Measurements from ENCODE around the gene CYP2A6. TPM values are rescaled to one million over a fixed set of nuclear protein-coding genes. Genes with fewer than 3 reads are reported as not detected.
A peak's percentile ranks its signal among the peaks of the same experiment; 100 is the strongest.
"Not testable (repeated sequence)": the region's sequence is repeated elsewhere in the genome, so short reads cannot be mapped to it uniquely, and the experiment has no call there.

CYP2A6 gene
- total RNA-seq, 2 experiments from 2014 or later: not detected

- Mint-ChIP-seq H3K27ac (no peak overlapping the region), H3K4me1 (ENCODE audit: low read depth) (no peaks in the 10 kb centered on the region)
- no peak for DNase-seq
Observed at GRCh38 chr19:40858109-40858508, 7.9 kb upstream of the CYP2A6 start.

GRCh38 chr19:40852467-40853152 lies 2.4 kb upstream of the CYP2A6 start:
- DNase-seq; H3K36me3 Mint-ChIP-seq (ENCODE audit: low read depth); ATAC-seq (ENCODE audit: poor library complexity); POLR2A ChIA-PET; H3K36me3 ChIP-seq (ENCODE audit: insufficient read depth, low read length); intact Hi-C loops (cut with DNase I, micrococcal nuclease); H3K4me3 Mint-ChIP-seq; H3K9me3 ChIP-seq (ENCODE audit: control insufficient read depth in 1 of 2, insufficient read depth in 1 of 2, low read length in 2 of 2); H3K9me3 Mint-ChIP-seq; H3K27ac Mint-ChIP-seq; H3K27ac ChIP-seq (ENCODE audit: low read depth in 1 of 2, low read length in 2 of 2); H3K4me3 ChIP-seq (ENCODE audit: low read length); CTCF ChIA-PET: not testable (repeated sequence)
- Histone ChIP-seq H3K4me1 (ENCODE audit: insufficient read depth, low read length) (peaks cover 15% of the 10 kb centered on the region), H3K27me3 (ENCODE audit: control insufficient read depth in 1 of 2, insufficient read depth in 2 of 2, low read length in 2 of 2) (peaks cover 0 to 12% of the 10 kb centered on the region in 2 experiments)
- Mint-ChIP-seq H3K27me3 (peaks cover 33% of the 10 kb centered on the region), H3K4me1 (ENCODE audit: low read depth) (peaks cover 18% of the 10 kb centered on the region)

More at GRCh38 chr19:40858109-40858508, 7.9 kb upstream of the CYP2A6 start:
- CTCF ChIA-PET: no interaction called here
- POLR2A ChIA-PET: no interaction called here
- Histone ChIP-seq H3K4me3 (ENCODE audit: low read length) (no peak overlapping the region), H3K27ac (ENCODE audit: low read depth in 1 of 2, low read length in 2 of 2) (no peak overlapping the region), H3K27me3 (ENCODE audit: control insufficient read depth in 1 of 2, insufficient read depth in 2 of 2, low read length in 2 of 2) (no peaks in the 10 kb centered on the region), H3K9me3 (ENCODE audit: control insufficient read depth in 1 of 2, insufficient read depth in 1 of 2, low read length in 2 of 2) (no peaks in the 10 kb centered on the region), H3K4me1 (ENCODE audit: insufficient read depth, low read length) (no peaks in the 10 kb centered on the region), H3K36me3 (ENCODE audit: insufficient read depth, low read length) (no peaks in the 10 kb centered on the region)
- Mint-ChIP-seq H3K4me3 (no peak overlapping the region), H3K9me3 (no peaks in the 10 kb centered on the region), H3K27me3 (peaks cover 9% of the 10 kb centered on the region), H3K36me3 (ENCODE audit: low read depth) (no peaks in the 10 kb centered on the region)
- intact Hi-C loops (cut with DNase I, micrococcal nuclease): no loop called here
- ATAC-seq (ENCODE audit: poor library complexity): no peak
- no peak for TF ChIP-seq CTCF (IDR thresholded peaks at IDR 0.05)

- H3K9me3 Mint-ChIP-seq; ATAC-seq (ENCODE audit: poor library complexity); CTCF ChIA-PET; DNase-seq; H3K27ac ChIP-seq (ENCODE audit: low read depth in 1 of 2, low read length in 2 of 2); H3K36me3 ChIP-seq (ENCODE audit: insufficient read depth, low read length); intact Hi-C loops (cut with DNase I, micrococcal nuclease); H3K9me3 ChIP-seq (ENCODE audit: control insufficient read depth in 1 of 2, insufficient read depth in 1 of 2, low read length in 2 of 2); H3K36me3 Mint-ChIP-seq (ENCODE audit: low read depth); H3K27ac Mint-ChIP-seq; POLR2A ChIA-PET; H3K4me3 ChIP-seq (ENCODE audit: low read length); H3K4me3 Mint-ChIP-seq: not testable (repeated sequence)
- Histone ChIP-seq H3K27me3 (ENCODE audit: control insufficient read depth in 1 of 2, insufficient read depth in 2 of 2, low read length in 2 of 2) (peaks cover 0 to 12% of the 10 kb centered on the region in 2 experiments), H3K4me1 (ENCODE audit: insufficient read depth, low read length) (peaks cover 37% of the 10 kb centered on the region)
- H3K4me1 Mint-ChIP-seq (ENCODE audit: low read depth): peaks cover 50% of the 10 kb centered on the region
- peaks cover 46% of the 10 kb centered on the region for H3K27me3 Mint-ChIP-seq
Observed at GRCh38 chr19:40846722-40847121, 3.5 kb downstream of the CYP2A6 start.

GRCh38 chr19:40843653-40844052 lies 6.6 kb downstream of the CYP2A6 start:
- ChIA-PET CTCF (interaction anchor here (0.6 kb wide), 1 partner anchor 48 kb away, joined by 3 read pairs; no protein-coding TSS in a partner anchor), POLR2A (interaction anchor here (0.7 to 1.5 kb wide), 3 partner anchors 32 to 181 kb away, joined by 5 read pairs; no protein-coding TSS in a partner anchor)
- intact Hi-C loops (cut with DNase I, micrococcal nuclease): loop anchor here in 1 of 2 experiments (5.0 kb wide), 1 partner anchor 34 kb away; no protein-coding TSS in a partner anchor
- not testable (repeated sequence) for H3K27me3 ChIP-seq (ENCODE audit: control insufficient read depth in 1 of 2, insufficient read depth in 2 of 2, low read length in 2 of 2); H3K9me3 ChIP-seq (ENCODE audit: control insufficient read depth in 1 of 2, insufficient read depth in 1 of 2, low read length in 2 of 2); H3K36me3 ChIP-seq (ENCODE audit: insufficient read depth, low read length); H3K9me3 Mint-ChIP-seq; H3K36me3 Mint-ChIP-seq (ENCODE audit: low read depth)
- Histone ChIP-seq H3K4me1 (ENCODE audit: insufficient read depth, low read length) (peaks cover 28% of the 10 kb centered on the region), H3K27ac (ENCODE audit: low read depth in 1 of 2, low read length in 2 of 2) (peak overlapping the region in 1 of 2 donors; percentile 29), H3K4me3 (ENCODE audit: low read length) (peak overlapping the region; percentile 29)
- DNase-seq: peak in 13 of 14 experiments; percentile 49 to 93 (median 77)
- H3K4me1 Mint-ChIP-seq (ENCODE audit: low read depth): peaks cover 42% of the 10 kb centered on the region
- H3K27ac Mint-ChIP-seq: peak overlapping the region; percentile 84
- peak; percentile 94 for ATAC-seq (ENCODE audit: poor library complexity)
- peaks cover 23% of the 10 kb centered on the region for H3K27me3 Mint-ChIP-seq
- peak overlapping the region; percentile 62 for H3K4me3 Mint-ChIP-seq

GRCh38 chr19:40842997-40843652 lies 7.1 kb downstream of the CYP2A6 start:
- not testable (repeated sequence) for H3K27ac ChIP-seq (ENCODE audit: low read depth in 1 of 2, low read length in 2 of 2); ATAC-seq (ENCODE audit: poor library complexity)
- H3K4me3 ChIP-seq (ENCODE audit: low read length): peak overlapping the region; percentile 29

GRCh38 chr19:40842012-40842411 lies 8.2 kb downstream of the CYP2A6 start:
- POLR2A ChIA-PET: interaction anchor here (1.4 kb wide), 1 partner anchor 34 kb away, joined by 3 read pairs; no protein-coding TSS in a partner anchor
- not testable (repeated sequence) for H3K27ac Mint-ChIP-seq; ATAC-seq (ENCODE audit: poor library complexity)

More at GRCh38 chr19:40842997-40843652, 7.1 kb downstream of the CYP2A6 start:
- DNase-seq: peak in 2 of 14 experiments; percentile 5 to 68
- H3K27ac Mint-ChIP-seq: peak overlapping the region; percentile 84
- peaks cover 23% of the 10 kb centered on the region for H3K4me1 ChIP-seq (ENCODE audit: insufficient read depth, low read length)
- POLR2A ChIA-PET: interaction anchor here (0.7 to 1.5 kb wide), 3 partner anchors 32 to 180 kb away, joined by 5 read pairs; no protein-coding TSS in a partner anchor
- intact Hi-C loops (cut with DNase I, micrococcal nuclease): loop anchor here in 1 of 2 experiments (5.0 kb wide), 1 partner anchor 34 kb away; no protein-coding TSS in a partner anchor
- not testable (repeated sequence) for H3K36me3 ChIP-seq (ENCODE audit: insufficient read depth, low read length); H3K9me3 ChIP-seq (ENCODE audit: control insufficient read depth in 1 of 2, insufficient read depth in 1 of 2, low read length in 2 of 2); H3K9me3 Mint-ChIP-seq; H3K36me3 Mint-ChIP-seq (ENCODE audit: low read depth); H3K27me3 ChIP-seq (ENCODE audit: control insufficient read depth in 1 of 2, insufficient read depth in 2 of 2, low read length in 2 of 2)
- H3K4me3 Mint-ChIP-seq: peak overlapping the region; percentile 62
- H3K27me3 Mint-ChIP-seq: peaks cover 18% of the 10 kb centered on the region
- H3K4me1 Mint-ChIP-seq (ENCODE audit: low read depth): peaks cover 38% of the 10 kb centered on the region
- CTCF ChIA-PET: interaction anchor here (0.6 kb wide), 1 partner anchor 48 kb away, joined by 3 read pairs; no protein-coding TSS in a partner anchor

More at GRCh38 chr19:40842012-40842411, 8.2 kb downstream of the CYP2A6 start:
- H3K4me3 ChIP-seq (ENCODE audit: low read length); H3K9me3 Mint-ChIP-seq; H3K4me3 Mint-ChIP-seq; H3K36me3 ChIP-seq (ENCODE audit: insufficient read depth, low read length); DNase-seq; H3K36me3 Mint-ChIP-seq (ENCODE audit: low read depth); CTCF ChIA-PET; H3K9me3 ChIP-seq (ENCODE audit: control insufficient read depth in 1 of 2, insufficient read depth in 1 of 2, low read length in 2 of 2); H3K27ac ChIP-seq (ENCODE audit: low read depth in 1 of 2, low read length in 2 of 2); H3K27me3 ChIP-seq (ENCODE audit: control insufficient read depth in 1 of 2, insufficient read depth in 2 of 2, low read length in 2 of 2); H3K27me3 Mint-ChIP-seq: not testable (repeated sequence)
- peaks cover 30% of the 10 kb centered on the region for H3K4me1 Mint-ChIP-seq (ENCODE audit: low read depth)
- peaks cover 22% of the 10 kb centered on the region for H3K4me1 ChIP-seq (ENCODE audit: insufficient read depth, low read length)
- intact Hi-C loops (cut with DNase I, micrococcal nuclease): loop anchor here in 1 of 2 experiments (5.0 kb wide), 1 partner anchor 35 kb away; no protein-coding TSS in a partner anchor

Data from CD4-positive, alpha-beta T cell (primary cell).